Nucleus accumbens (tissue), 56 donors: Measurements from ENCODE around the gene CDH13.
A peak's percentile ranks its signal among the peaks of the same experiment; 100 is the strongest.

ENCODE experiments used
- DNase-seq, 56 donors: peaks; one replicate each; lab custom pipeline; 2025; lab: John Stamatoyannopoulos, UW

The CDH13 gene

DNA sequence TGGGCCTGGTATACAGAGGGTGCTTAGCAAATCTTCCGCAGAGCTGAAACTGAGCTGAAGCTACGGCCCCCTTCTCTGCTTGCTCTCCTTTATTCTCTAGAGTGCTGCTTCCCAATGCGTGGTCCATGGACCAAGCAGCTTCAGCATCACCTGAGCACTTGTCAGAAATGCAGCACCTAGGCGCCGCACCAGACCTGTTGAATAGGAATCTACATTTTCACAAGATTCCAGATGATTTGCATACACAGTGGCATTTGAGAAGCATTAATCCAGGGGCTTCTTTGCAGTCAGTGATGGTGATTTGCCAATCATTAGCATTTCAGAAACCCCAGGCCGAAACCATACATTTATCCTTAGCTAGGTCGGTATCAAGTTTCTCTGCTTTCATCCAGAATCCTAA, 204.2 kb downstream of the CDH13 start:
- no peak for DNase-seq

DNA sequence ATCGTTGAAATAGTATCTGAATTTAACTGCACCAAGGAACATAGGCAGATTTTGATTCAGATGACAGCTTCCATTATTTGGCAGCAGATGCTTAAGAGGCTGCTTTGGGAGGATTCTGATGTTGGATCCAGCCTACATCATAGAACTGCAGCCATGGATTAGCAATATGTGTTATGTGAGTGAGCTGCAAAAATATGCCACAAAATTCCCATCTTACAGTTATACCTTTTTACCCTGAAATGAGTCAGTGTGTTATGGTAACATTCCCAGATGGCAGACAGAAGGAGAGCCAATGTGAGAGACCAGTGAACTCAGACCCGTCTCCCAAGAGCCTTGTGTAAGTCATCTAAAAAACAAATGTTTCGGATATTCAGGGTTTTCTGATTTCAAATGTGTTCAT, 206.1 kb downstream of the CDH13 start:
- DNase-seq: no peak

DNA sequence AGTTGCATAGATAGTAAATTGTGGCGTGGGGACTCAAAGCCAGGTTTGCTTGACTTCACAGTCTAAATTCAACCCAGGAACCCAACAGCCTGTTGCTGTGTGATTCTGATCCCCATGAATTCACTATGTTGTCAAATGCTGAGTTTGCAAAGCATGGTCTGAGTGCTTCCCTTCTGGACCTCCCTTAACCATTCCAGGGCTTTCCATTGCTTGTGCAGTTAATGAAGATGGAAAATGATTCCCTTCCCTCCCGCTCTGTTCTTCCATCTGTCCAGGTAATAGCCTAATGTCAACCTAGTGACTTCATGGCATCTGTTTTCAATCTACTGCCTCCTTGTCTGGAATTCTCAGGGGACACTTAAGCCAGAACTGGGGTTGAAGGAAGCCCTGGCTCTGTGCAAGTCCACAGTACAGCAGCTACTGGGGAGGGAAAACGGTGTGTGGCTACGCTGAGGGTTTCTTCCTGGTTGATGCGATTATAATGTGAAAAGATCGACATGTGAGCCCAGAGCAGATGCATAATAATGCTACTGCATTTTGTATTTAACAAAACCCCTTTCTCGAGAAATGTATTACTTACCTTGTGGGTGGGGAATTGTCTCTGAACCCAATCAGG, 206.7 kb downstream of the CDH13 start:
- DNase-seq: no peak

DNA sequence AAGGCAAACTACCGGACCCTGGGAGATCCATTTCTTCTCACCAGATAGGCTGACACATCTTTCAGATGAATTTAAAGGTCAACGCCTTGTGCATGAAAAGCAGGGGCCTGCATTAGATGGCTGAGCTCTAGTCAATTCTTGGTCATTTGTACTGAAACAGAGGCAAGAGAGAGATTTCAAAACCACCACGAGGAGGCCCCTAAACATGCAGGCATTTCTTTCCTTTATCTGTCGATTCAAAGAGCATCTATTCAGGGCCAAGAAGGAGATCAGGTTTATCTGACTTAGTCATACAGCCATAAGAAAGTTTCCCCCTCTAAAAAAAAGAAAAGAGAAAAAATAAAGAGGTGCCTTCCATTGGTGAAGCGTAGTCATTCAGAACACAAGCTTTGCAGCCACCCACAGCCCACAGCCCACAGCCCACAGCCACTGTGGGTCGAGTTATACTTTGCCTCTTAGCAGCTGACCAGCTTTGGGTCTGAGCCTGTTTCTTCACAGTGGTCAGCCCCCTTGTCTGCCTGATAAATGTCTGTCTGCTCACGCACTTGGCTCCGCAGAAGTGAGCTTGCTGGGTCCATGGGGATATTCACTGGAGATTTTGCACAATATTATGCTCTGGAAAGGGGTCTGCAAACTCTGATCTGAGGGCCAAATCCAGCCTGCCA, 207.5 kb downstream of the CDH13 start:
- DNase-seq: no peak

DNA sequence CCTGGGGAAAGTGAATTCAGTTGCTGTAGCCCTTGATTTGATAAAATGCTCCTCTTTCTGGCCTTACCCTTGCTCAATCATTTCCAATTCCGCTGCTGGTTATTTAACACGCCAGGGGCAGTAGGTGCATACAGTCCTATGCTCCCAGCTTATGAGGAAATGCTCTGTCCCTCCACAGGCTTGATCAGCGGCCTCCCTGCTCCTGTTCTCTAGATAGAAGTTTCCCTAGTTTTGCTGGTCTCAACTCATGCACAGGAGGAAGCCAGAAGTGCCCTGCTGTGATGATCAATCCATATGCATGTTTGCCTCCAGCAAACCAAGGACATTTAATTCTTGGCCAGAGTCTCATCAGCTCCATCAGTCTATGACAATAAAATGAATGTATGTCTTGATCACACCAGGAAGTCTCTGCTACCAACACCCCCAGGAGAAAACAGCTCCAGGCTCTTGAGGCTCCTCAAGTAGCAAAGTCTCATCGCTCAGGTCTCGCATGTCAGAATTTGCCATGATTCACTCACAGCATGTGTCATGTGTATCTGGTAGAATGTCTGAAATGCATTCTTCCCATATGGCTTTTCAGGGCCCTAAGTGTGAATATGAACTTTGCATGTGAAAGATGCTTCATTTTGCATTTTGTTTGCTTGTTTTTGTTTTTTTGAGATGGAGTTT, 208.9 kb downstream of the CDH13 start:
- no peak for DNase-seq

DNA sequence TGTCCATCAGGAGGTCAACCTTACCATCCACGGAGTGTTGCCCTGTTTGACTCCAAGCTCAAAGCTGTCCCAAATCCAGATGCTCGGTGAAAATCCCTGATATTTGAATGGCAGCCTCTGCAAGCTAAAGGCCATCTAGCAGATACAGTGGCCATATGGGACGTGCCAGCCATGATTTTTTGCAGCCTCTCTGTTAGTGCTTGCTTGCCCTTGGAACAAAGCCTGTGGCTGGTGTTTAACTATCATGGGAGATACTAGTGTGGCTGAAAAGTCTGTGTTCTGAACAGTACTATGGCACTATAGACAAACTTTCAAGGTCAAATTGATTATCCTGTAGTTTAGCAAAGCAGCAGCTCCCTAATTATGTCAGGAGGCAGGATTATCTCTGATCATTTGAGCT, 214.3 kb downstream of the CDH13 start:
- no peak for DNase-seq

DNA sequence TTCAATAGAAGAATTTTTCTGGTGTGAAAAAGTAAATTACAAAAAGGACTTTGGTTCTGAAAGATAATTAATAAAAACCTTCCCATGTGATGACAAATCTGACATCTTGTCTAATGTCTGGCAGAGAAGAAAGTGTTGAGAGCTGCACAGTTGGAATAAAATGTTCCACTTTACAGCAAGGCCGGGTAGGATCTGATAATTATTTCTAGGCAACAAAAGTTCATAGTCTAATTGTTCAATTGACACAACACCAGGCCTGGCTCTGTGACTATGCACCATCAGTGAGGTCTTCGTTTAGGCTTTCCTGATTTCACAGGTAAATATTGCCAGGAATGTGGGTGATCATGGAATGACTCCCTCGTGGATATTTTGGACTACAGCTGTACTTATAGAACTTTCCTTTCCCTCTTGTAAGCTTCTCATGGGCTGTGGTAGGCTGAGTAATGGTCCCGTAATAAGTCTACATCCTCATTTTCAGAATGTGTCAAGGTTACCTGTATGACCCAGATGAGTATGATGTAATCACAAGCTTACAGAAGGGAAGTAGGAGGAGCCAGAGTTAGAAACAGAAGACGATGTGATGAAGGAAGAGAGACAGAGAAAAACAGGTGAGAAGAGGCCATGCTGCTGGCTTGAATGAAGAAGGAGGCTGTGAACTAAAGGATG, 217.0 kb downstream of the CDH13 start:
- no peak for DNase-seq

DNA sequence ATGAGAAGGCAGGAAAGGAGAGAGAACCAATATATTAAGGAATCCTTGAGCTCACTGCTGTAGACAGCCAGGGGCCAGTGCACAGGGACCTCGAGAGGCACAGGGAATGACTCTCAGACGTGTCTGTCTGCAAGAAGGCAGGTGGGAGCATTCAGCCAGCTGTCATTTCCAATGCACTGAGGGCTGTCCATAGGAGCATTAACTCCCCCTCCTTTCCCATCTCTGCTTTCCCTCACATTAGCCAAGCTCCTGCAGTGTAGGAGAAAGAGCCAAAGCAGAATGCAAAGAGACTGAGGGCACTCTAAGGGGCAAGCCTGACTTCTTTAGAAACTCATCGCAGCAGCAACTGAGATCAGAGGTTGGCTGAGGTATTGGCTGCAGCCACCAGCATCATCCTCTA, 218.3 kb downstream of the CDH13 start:
- no peak for DNase-seq

DNA sequence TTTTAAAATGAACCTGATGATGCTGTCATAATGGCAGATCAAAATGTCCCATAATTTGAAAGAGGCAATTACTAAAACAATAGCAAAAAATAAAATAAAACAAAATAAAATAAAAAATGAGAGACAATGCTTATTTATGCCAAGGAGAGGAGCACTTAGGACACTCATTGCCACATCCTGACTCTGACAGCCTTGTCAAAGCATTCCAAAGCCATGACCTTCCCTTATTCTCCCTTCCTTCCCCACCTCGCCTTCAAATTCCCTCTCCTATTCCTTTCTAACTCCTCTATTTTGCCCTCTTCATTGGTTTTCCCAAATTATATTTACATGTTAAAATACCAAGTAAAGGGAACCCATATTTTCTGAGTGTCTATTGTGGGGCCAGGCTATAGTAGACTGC, 220.0 kb downstream of the CDH13 start:
- DNase-seq: no peak

DNA sequence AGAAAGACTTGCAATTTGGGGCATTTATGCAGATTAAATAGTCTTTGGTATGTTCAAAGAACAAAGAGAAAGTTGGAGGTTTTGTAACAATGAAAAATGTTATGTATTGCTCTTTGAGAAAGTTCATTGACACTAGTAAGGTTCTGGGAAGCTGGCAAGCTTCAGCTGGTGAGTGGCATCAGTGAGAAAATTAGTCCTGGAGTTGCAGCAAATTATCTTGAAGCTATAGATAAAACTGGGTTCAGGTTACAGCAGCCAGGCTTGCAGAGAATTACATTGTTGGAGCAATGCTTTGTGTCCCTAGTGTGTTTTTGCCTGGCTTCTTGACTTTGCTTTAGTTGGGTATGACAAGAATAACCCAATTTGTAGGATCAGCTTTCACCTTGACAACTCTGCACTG, 221.2 kb downstream of the CDH13 start:
- no peak for DNase-seq

DNA sequence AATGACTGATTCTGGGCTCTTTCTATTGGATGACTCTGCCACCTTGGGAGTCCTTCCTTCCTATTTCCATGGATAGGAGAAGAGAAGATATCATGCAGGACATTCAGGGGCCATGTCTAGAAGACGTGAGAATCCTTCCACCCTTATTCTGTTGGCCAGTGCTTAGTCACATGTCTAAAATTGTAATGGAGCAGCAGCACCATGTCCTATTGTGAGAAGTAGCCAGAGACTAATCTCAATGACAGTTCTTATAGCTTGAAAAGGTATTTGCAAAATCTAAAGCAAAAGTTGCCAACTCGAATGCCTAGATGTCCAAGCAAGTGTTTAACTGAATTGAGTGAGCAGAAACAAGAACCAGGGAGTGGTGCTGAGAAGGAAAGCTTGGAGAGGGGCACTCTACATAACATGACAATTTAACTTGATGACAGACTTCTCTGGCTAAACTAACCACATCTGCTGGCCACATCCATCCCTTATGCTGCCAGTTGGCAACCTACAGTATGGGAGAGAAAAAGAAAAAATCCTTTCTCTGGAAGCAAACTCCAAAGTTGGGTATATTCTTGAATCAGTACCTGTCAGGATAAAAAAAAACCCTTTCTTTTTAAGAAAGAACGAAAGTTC, 225.7 kb downstream of the CDH13 start:
- DNase-seq: no peak

DNA sequence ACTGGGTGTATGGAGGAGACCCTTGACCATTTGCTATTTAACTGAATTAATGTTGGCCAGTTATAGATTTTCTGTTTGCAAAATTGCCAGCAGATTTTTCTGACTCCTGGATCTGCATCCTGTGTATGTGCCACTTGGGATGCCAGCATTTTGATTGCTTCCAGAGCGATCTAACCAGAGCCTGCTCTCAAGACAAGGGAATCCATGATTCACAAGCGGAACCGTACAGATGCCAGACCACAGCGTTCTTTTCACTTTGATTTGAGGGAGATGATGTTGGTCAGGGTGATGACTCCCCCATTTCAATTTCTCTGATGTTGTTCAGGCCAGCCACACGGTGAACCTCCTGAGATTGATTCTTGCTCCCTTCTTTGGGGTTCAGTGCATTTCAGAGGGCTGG, 228.7 kb downstream of the CDH13 start:
- DNase-seq: no peak

DNA sequence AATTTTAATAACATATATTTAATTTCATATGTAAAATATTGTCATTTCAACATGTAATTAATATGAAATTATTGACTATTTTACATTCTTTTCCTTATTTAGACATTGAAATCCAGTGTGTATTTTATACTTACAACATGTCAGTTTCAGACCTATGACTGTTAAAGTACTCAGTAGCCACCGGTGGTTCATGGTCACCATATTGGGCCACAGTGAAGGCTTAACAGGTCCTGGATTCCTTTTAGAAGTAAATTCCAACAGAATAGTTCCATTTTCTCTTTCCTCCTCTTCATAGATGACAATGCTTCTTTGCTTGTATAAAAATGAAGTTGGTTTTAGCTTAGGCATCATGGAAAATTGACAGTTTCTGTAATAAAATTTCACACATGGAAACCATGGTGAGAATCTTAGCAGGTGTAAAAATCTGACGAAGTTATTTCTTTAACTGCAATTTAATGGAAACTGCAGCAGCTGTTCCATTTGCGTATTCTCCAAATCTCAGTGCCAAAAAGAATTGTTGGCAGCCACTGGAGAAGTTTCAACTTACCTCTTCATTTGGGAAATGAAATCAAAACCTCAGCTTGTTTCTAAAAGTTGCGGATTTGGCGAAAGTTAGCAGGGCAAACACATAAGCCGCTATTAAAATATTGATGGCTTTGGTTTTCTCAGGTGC, 231.1 kb downstream of the CDH13 start:
- no peak for DNase-seq

DNA sequence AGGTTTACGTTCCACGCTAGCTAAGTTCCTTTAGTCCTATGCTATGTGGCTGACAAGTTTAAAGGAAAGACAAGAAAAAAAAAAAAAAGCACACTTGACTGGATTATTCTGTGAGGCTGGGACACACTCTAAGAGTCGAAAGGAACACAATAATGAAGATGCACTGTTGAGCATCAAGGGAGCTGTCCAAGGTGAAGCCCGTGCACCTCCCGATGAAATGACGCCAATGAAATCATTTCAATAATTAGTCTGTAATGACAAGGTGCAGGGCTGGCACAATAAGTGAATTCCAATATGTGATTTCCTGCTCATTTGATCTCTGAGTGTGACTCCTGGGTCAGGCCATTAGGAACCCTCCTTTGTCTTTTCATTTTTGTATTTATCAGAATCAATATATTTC, 232.9 kb downstream of the CDH13 start:
- DNase-seq: no peak

DNA sequence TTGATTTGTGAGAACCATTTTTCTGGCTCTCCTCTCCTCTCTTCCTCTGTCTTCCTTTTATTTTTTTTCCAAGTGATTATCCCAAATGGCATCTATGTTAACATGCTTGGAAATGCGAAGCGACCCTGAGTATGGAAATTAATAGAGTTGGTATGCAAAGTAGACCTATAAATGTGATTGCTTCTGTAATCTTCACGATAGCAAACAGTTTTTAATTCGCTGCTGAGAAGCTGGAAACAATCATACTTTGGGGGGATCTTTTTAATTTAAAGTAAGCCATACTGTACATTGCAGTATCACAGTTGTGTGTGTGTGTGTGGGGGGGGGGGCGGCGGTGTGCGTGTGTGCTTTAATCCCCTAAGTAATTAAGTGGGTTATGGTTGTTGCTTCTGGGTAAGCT, 233.3 kb downstream of the CDH13 start:
- DNase-seq: no peak

DNA sequence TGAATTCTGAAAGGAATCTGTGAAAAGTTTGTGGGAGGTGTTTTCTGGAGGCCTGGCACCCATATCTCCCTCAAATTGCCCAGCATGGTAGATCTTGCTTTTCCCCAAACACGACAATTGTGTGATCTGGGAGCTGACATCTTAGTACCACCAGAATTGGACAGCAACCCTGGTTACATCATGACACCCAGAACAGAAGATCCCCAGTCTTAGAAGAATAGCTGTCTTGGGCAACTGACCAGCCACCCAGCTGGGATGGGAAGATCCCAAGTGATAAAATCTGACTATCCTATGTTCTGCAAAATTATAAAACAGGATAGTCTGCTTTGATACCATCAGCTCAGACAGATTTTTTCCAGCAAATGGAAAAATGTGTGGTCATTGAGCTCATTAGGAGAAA, 235.3 kb downstream of the CDH13 start:
- peak in 3 of 56 donors; percentile 3 to 13 (median 4) for DNase-seq

DNA sequence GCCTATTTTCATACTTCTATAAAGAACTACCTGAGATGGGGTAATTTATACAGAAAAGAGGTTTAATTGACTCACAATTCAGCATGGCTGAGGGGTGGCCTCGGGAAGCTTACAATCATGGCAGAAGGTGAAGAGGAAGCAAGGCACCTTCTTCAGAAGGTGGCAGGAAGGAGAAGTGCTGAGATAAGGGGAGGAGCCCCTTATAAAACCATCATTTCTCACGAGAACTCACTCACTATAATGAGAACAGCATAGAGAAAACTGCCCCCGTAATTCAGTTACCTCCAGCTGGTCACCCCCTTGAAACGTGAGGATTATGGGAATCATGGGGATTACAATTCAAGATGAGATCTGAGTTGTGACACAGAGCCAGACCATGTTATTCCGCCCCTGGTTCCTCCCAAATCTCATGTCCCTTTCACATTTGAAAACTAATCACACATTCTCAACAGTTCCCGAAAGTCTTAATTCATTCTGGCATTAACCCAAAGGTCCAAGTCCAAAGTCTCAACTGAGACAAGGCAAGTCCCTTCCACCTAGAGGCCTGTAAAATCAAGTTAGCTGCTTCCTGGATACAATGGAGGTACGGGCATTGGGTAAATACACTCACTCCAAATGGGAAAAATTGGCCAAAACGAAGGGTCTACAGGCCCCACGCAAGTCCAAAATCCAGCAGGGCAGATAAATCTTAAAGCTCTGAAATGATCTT, 237.7 kb downstream of the CDH13 start:
- DNase-seq: no peak

DNA sequence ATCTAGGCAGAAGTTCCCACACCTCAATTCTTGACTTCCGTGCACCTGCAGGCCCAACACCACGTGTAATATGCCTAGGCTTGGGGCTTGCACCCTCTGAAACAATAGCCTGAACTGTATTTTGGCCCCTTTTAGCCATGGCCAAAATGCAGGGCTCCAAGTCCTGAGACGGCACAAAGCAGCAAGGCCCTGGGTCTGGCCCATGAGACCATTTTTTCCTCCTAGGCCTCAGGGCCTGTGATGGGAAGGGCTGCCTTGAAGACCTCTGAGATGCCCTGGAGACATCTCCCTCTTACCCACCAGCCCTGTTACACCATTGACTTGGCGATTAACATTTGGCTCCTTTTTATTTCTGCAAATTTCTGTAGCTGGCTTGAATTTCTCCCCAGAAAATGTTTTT, 238.6 kb downstream of the CDH13 start:
- no peak for DNase-seq

DNA sequence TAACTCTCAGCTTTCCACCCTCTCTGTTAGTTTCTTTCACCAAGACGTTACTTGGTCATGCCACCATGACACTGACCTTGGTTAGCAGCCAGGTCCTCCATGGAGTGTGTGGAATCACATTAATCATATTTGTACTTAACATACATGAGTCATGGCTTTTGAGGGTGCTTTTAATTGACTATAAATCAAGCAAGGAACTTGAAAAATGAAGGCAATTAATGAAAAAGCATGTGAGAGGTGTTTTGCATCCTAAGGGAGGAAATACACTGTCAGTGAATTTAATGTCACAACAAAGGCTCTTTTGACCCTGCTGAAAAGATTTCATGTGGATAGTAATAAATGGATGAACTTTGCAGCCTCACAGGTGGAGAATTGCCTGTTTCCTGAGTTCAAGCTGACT, 240.7 kb downstream of the CDH13 start:
- no peak for DNase-seq

DNA sequence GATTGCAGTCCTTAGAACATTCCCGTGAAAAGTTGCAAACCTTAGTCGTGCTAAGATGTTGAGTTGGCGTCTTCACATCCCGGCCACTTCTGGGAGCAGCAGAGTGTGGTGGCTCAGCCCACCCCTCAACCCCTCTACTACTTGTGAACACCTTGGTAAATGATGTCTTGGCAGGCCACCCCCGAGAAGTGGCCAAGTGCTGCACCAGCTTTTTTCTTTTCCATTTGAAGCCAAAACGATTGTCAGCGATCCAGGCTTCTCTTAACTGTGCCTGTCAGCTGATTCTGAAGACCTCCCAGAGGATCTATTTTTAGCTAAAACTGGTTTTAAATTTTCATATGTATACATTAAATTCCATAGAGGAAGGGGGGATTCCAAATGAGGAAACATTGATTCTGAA, 247.5 kb downstream of the CDH13 start:
- peak in 1 of 56 donors; percentile 1 for DNase-seq
